ENCODE data around the gene ACTR2. TPM values are rescaled to one million over a fixed set of nuclear protein-coding genes. Genes with fewer than 3 reads are reported as not detected.
"Not testable (repeated sequence)": the region's sequence is repeated elsewhere in the genome, so short reads cannot be mapped to it uniquely, and the experiment has no call there.

Gene ACTR2
- total RNA-seq, 2 donors from 2014 or later = 227 to 491 TPM

DNA sequence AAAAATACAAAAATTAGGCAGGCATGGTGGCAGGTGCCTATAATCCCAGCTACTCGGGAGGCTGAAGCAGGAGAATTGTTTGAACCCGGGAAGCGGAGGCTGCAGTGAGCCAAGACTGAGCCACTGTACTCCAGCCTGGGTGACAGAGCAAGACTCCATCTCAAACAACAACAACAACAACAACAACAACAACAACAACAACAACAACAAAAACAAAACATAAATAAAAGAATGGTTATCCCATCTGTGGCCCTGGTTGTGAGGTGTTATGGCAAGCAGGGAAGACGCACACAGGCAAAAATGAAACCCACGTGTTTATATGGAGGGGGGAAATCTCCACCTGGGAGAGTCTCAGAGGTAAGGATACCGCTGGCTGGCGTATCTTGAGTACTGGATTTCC lies 89.7 kb downstream of the ACTR2 start:
- DNase-seq (ENCODE audit: low spot score); H3K9me3 Mint-ChIP-seq; H3K27me3 Mint-ChIP-seq; H3K4me3 Mint-ChIP-seq; H3K36me3 Mint-ChIP-seq; H3K27ac Mint-ChIP-seq; ATAC-seq: not testable (repeated sequence)
- H3K4me1 Mint-ChIP-seq (ENCODE audit: low read depth in 2 of 2) = peaks cover 21 to 24% of the 10 kb centered on the region in 2 donors

DNA sequence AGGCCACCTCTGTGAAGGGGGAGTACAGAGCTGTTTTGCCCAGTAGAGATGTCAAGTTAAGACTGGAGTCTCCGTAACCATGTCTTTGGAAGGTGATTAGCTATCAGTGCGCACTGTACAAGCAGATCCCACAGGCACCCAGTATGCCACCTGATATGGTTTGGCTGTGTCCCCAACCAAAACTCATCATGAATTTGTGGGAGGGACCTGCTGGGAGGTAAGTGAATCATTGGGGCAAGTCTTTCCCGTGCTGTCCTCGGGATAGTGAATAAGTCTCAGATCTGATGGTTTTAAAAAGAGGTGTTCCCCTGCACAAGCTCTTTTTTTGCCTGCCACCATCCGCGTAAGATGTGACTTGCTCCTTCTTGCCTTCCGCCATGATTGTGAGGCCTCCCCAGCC lies 90.2 kb downstream of the ACTR2 start:
- H3K27ac Mint-ChIP-seq = peak overlapping the region in 1 of 2 donors; percentile 61
- DNase-seq (ENCODE audit: low spot score) (no peak), ATAC-seq (no peak)
- H3K4me3 Mint-ChIP-seq = no peak overlapping the region
- H3K9me3 Mint-ChIP-seq = no peaks in the 10 kb centered on the region
- H3K36me3 Mint-ChIP-seq = no peaks in the 10 kb centered on the region
- no peaks in the 10 kb centered on the region for H3K27me3 Mint-ChIP-seq
- H3K4me1 Mint-ChIP-seq (ENCODE audit: low read depth in 2 of 2) = peaks cover 21 to 24% of the 10 kb centered on the region in 2 donors

DNA sequence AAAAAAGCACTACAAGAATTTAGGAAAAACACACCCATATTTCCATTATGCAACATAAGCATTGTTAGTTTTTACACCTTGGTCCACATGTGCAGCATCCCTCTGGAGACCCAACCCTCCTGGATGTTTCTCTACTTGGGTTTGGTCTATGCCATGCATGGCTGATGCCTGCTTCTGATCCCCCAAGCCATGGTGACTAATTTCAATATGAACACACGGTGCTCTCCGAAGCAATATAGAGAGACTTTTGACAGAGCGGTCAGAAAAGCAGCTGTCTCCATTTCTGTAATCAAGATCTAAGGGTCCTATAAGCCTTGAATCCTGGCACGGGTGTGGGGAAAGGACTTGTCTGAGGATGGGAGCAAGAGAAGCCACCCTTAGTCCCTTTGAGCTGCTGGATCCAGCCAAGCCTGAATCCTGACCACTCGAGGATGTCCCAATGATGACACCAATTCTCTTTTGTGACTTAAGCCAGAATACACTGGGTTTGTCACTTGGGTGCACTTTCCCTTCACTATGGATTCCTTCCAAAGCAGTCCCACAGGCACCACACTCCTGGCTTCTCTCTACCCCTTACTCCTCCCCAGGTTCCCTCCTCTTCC lies 91.5 kb downstream of the ACTR2 start:
- H3K36me3 Mint-ChIP-seq = no peaks in the 10 kb centered on the region
- ATAC-seq (peak in 1 of 2 donors; percentile 11), DNase-seq (ENCODE audit: low spot score) (no peak)
- no peaks in the 10 kb centered on the region for H3K27me3 Mint-ChIP-seq
- peak overlapping the region; percentile 85 to 93 for H3K27ac Mint-ChIP-seq
- no peaks in the 10 kb centered on the region for H3K9me3 Mint-ChIP-seq
- H3K4me3 Mint-ChIP-seq = peak overlapping the region; percentile 83
- peaks cover 19 to 24% of the 10 kb centered on the region in 2 donors for H3K4me1 Mint-ChIP-seq (ENCODE audit: low read depth in 2 of 2)

- H3K4me1 Mint-ChIP-seq (ENCODE audit: low read depth in 2 of 2) = peaks cover 19 to 24% of the 10 kb centered on the region in 2 donors
- ATAC-seq (peak in 1 of 2 donors; percentile 1), DNase-seq (ENCODE audit: low spot score) (no peak)
- peak overlapping the region; percentile 83 for H3K4me3 Mint-ChIP-seq
- no peaks in the 10 kb centered on the region for H3K27me3 Mint-ChIP-seq
- peak overlapping the region; percentile 85 to 93 for H3K27ac Mint-ChIP-seq
- no peaks in the 10 kb centered on the region for H3K9me3 Mint-ChIP-seq
- no peaks in the 10 kb centered on the region for H3K36me3 Mint-ChIP-seq
Measured at GRCh38 chr2:65319674-65320041, 92.0 kb downstream of the ACTR2 start.

- Mint-ChIP-seq H3K9me3 (no peaks in the 10 kb centered on the region), H3K4me3 (peak overlapping the region; percentile 83), H3K4me1 (ENCODE audit: low read depth in 2 of 2) (peaks cover 19 to 24% of the 10 kb centered on the region in 2 donors), H3K27me3 (no peaks in the 10 kb centered on the region), H3K36me3 (no peaks in the 10 kb centered on the region), H3K27ac (peak overlapping the region; percentile 85 to 93)
- ATAC-seq (peak; percentile 92 to 96), DNase-seq (ENCODE audit: low spot score) (no peak)
Measured at GRCh38 chr2:65320042-65320725, 92.6 kb downstream of the ACTR2 start.

Other genes starting within 250 kb of the ACTR2 start
- gene SLC1A4, start 238.4 kb upstream of the ACTR2 start, total RNA-seq = 10 to 100 TPM; 34.5 to 34.7 TPM
- 1 to 10 TPM; 2.0 to 2.3 TPM for gene CEP68, start 171.4 kb upstream of the ACTR2 start, total RNA-seq
- 100 to 1,000 TPM; 103 to 136 TPM for gene RAB1A, start 97.7 kb upstream of the ACTR2 start, total RNA-seq
- gene SPRED2, start 204.8 kb downstream of the ACTR2 start, total RNA-seq = 10 to 100 TPM in 1 of 2 donors, 1 to 10 TPM in 1; 9.8 to 26.0 TPM

Measured in natural killer cell treated with Interleukin-12 subunit alpha and Interleukin-12 subunit beta and Interleukin-15 and Interleukin-18, amount 100 ng/mL, for 72 hours (primary cell).